Fibroblast of skin of left quadriceps (primary cell): ENCODE measurements around the gene TMC5.
A peak's percentile ranks its signal among the peaks of the same experiment; 100 is the strongest.

ENCODE experiments used
- DNase-seq, 2 experiments: peaks; one replicate each; pipeline ENCODE4 v3.0.0-alpha.2; 2013; ENCODE audit warnings: low read depth in 2 of 2

TMC5 gene

GRCh38 chr16:19505600-19506303 lies 88.1 kb downstream of the TMC5 start:
- no peak for DNase-seq

GRCh38 chr16:19506965-19507364 lies 89.3 kb downstream of the TMC5 start:
- DNase-seq: no peak

- no peak for DNase-seq
Observed at GRCh38 chr16:19507867-19508266, 90.2 kb downstream of the TMC5 start.

GRCh38 chr16:19512297-19512696 lies 94.6 kb downstream of the TMC5 start:
- DNase-seq: no peak

- no peak for DNase-seq
Observed at GRCh38 chr16:19513377-19514053, 95.8 kb downstream of the TMC5 start.

- DNase-seq: no peak
Observed at GRCh38 chr16:19515757-19516156, 98.1 kb downstream of the TMC5 start.

GRCh38 chr16:19517424-19518089 lies 99.9 kb downstream of the TMC5 start:
- no peak for DNase-seq

- no peak for DNase-seq
Observed at GRCh38 chr16:19518388-19518787, 100.7 kb downstream of the TMC5 start.

- DNase-seq: no peak
Observed at GRCh38 chr16:19520861-19521331, 103.2 kb downstream of the TMC5 start.

- DNase-seq: peak; percentile 69 to 74
Observed at GRCh38 chr16:19521471-19522396, 104.1 kb downstream of the TMC5 start, which contains the start of gene GDE1. TSS of gene GDE1 (minus strand) at chr16:19522098. CDS start at chr16:19521964, 134 bp downstream.

GRCh38 chr16:19522397-19522732 lies 104.7 kb downstream of the TMC5 start:
- no peak for DNase-seq

GRCh38 chr16:19522760-19523159 lies 105.1 kb downstream of the TMC5 start:
- no peak for DNase-seq

GRCh38 chr16:19523184-19523558 lies 105.5 kb downstream of the TMC5 start:
- DNase-seq: no peak

GRCh38 chr16:19523559-19524355 lies 106.1 kb downstream of the TMC5 start, which contains the start of gene CCP110:
TSS of gene CCP110 (plus strand) at chr16:19523942. CDS start at chr16:19527882, 3,940 bp downstream.
- DNase-seq: peak; percentile 88 to 89

GRCh38 chr16:19524356-19524615 lies 106.6 kb downstream of the TMC5 start:
- no peak for DNase-seq

- no peak for DNase-seq
Observed at GRCh38 chr16:19524616-19525384, 107.1 kb downstream of the TMC5 start.

GRCh38 chr16:19525385-19525723 lies 107.7 kb downstream of the TMC5 start:
- DNase-seq: no peak

- no peak for DNase-seq
Observed at GRCh38 chr16:19527161-19527560, 109.5 kb downstream of the TMC5 start.

- DNase-seq: no peak
Observed at GRCh38 chr16:19528666-19529065, 111.0 kb downstream of the TMC5 start.

- DNase-seq: no peak
Observed at GRCh38 chr16:19532601-19533000, 114.9 kb downstream of the TMC5 start.
